H9 (cell line): ENCODE measurements around the gene TGM2. TPM values are rescaled to one million over a fixed set of nuclear protein-coding genes. Genes with fewer than 3 reads are reported as not detected.

Experiments
- DNase-seq: peaks from one replicate; pipeline ENCODE4 v3.0.0-alpha.2; 2017
- H2AFZ ChIP-seq: one replicate; pipeline ENCODE4 v1.6.1; 2013; ENCODE audit warnings: mild to moderate bottlenecking, low read length, control low read depth, moderate library complexity
- H2AK5ac ChIP-seq: 2 replicates; pipeline ENCODE4 v1.6.1; 2013; ENCODE audit warnings: low read length, control low read depth, mixed read lengths; ENCODE audit not compliant: insufficient read length
- H2BK120ac ChIP-seq: one replicate; pipeline ENCODE4 v1.6.1; 2013; ENCODE audit warnings: low read depth, mild to moderate bottlenecking, low read length, control low read depth, inconsistent platforms; ENCODE audit not compliant: poor library complexity, severe bottlenecking
- H2BK12ac ChIP-seq: 2 replicates; pipeline ENCODE4 v1.6.1; 2013; ENCODE audit warnings: low read length, control low read depth, mixed read lengths, low read depth; ENCODE audit not compliant: insufficient read length
- H2BK15ac ChIP-seq: 2 replicates; pipeline ENCODE4 v1.6.1; 2013; ENCODE audit warnings: low read depth, low read length, control low read depth
- H2BK20ac ChIP-seq: one replicate; pipeline ENCODE4 v1.6.1; 2013; ENCODE audit warnings: low read depth, mild to moderate bottlenecking, low read length, control low read depth, inconsistent platforms; ENCODE audit not compliant: poor library complexity, severe bottlenecking
- H2BK5ac ChIP-seq: 2 replicates; pipeline ENCODE4 v1.6.1; 2013; ENCODE audit warnings: low read length, control low read depth, mixed read lengths; ENCODE audit not compliant: insufficient read length
- H3K14ac ChIP-seq: 2 replicates; pipeline ENCODE4 v1.6.1; 2013; ENCODE audit warnings: low read length, control low read depth; ENCODE audit not compliant: insufficient read depth
- H3K18ac ChIP-seq: 2 replicates; pipeline ENCODE4 v1.6.1; 2013; ENCODE audit warnings: low read depth, mild to moderate bottlenecking, mixed read lengths, low read length, control low read depth; ENCODE audit not compliant: insufficient read length
- H3K23ac ChIP-seq: 2 replicates; pipeline ENCODE4 v1.6.1; 2013; ENCODE audit warnings: low read length, control low read depth, mixed read lengths, low read depth; ENCODE audit not compliant: insufficient read length
- H3K23me2 ChIP-seq: 2 replicates; pipeline ENCODE4 v1.6.1; 2013; ENCODE audit warnings: low read depth, mild to moderate bottlenecking, mixed read lengths, low read length, control low read depth; ENCODE audit not compliant: insufficient read length, poor library complexity, severe bottlenecking
- H3K27ac ChIP-seq: 2 replicates; pipeline ENCODE4 v1.5.1; 2013; ENCODE audit warnings: low read length, control low read depth, mixed read lengths, low read depth; ENCODE audit not compliant: insufficient read length
- H3K27me3 ChIP-seq: 2 replicates; pipeline ENCODE4 v1.6.1; 2013; ENCODE audit warnings: low read length, control low read depth, inconsistent platforms; ENCODE audit not compliant: insufficient read depth
- H3K4ac ChIP-seq: 2 replicates; pipeline ENCODE4 v1.6.1; 2013; ENCODE audit warnings: low read depth, mild to moderate bottlenecking, control low read depth, inconsistent platforms, low read length, moderate library complexity
- H3K4me1 ChIP-seq: 2 replicates; pipeline ENCODE4 v1.6.1; 2013; ENCODE audit warnings: low read length, control low read depth, inconsistent platforms; ENCODE audit not compliant: insufficient read depth
- H3K4me2 ChIP-seq: 2 replicates; pipeline ENCODE4 v1.6.1; 2013; ENCODE audit warnings: low read length, control low read depth, mixed read lengths; ENCODE audit not compliant: insufficient read length, insufficient read depth
- H3K56ac ChIP-seq: 2 replicates; pipeline ENCODE4 v1.6.1; 2013; ENCODE audit warnings: low read depth, mild to moderate bottlenecking, mixed read lengths, low read length, control low read depth; ENCODE audit not compliant: insufficient read length
- H3K79me1 ChIP-seq: 2 replicates; pipeline ENCODE4 v1.6.1; 2013; ENCODE audit warnings: low read depth, mild to moderate bottlenecking, moderate library complexity, low read length, control low read depth, inconsistent platforms; ENCODE audit not compliant: insufficient read depth, poor library complexity, severe bottlenecking
- H3K79me2 ChIP-seq: 2 replicates; pipeline ENCODE4 v1.6.1; 2013; ENCODE audit warnings: low read length, control low read depth, inconsistent platforms; ENCODE audit not compliant: insufficient read depth
- H3K9ac ChIP-seq: 2 replicates; pipeline ENCODE4 v1.6.1; 2013; ENCODE audit warnings: low read length, control low read depth, mixed read lengths; ENCODE audit not compliant: insufficient read length; ENCODE audit errors: extremely low read depth
- H3K9me3 ChIP-seq: one replicate; pipeline ENCODE4 v1.6.1; 2013; ENCODE audit warnings: low read depth, low read length, inconsistent platforms; ENCODE audit not compliant: control insufficient read depth
- H3T11ph ChIP-seq: one replicate; pipeline ENCODE4 v1.6.1; 2013; ENCODE audit warnings: mild to moderate bottlenecking, low read length, control low read depth, inconsistent platforms
- H4K20me1 ChIP-seq: one replicate; pipeline ENCODE4 v1.6.1; 2013; ENCODE audit not compliant: control insufficient read depth, insufficient read length, insufficient read depth
- H4K5ac ChIP-seq: 2 replicates; pipeline ENCODE4 v1.6.1; 2013; ENCODE audit warnings: low read depth, mild to moderate bottlenecking, mixed read lengths, low read length, control low read depth; ENCODE audit not compliant: insufficient read length
- H4K8ac ChIP-seq: replicated peaks from 2 replicates; pipeline ENCODE4 v1.6.1; 2013; ENCODE audit warnings: low read length, control low read depth, mixed read lengths, low read depth; ENCODE audit not compliant: insufficient read length
- H4K91ac ChIP-seq: 2 replicates; pipeline ENCODE4 v1.6.1; 2013; ENCODE audit warnings: low read depth, mild to moderate bottlenecking, moderate library complexity, mixed read lengths, low read length, control low read depth; ENCODE audit not compliant: insufficient read length
- H3K27ac Mint-ChIP-seq, 3 experiments: 2 replicates in 2 of 3; 3 replicates in 1 of 3; pipeline ENCODE4 v1.8.0; 2020 to 2021; ENCODE audit warnings: mixed read lengths in 3 of 3, mild to moderate bottlenecking in 1 of 3, moderate library complexity in 1 of 3
- H3K27me3 Mint-ChIP-seq: 2 replicates; pipeline ENCODE4 v1.8.0; 2021; ENCODE audit warnings: low read depth, mild to moderate bottlenecking, moderate library complexity, mixed read lengths
- H3K36me3 Mint-ChIP-seq, 3 experiments: 2 replicates in 2 of 3; 3 replicates in 1 of 3; pipeline ENCODE4 v1.8.0; 2020 to 2021; ENCODE audit warnings: low read depth in 3 of 3, mixed read lengths in 3 of 3; ENCODE audit not compliant: insufficient read depth in 1 of 3
- H3K4me1 Mint-ChIP-seq, 2 experiments: 2 replicates each; pipeline ENCODE4 v1.8.0; 2020; ENCODE audit warnings: mixed read lengths in 2 of 2
- H3K4me3 Mint-ChIP-seq, 2 experiments: 2 replicates in 1 of 2; 3 replicates in 1 of 2; pipeline ENCODE4 v1.8.0; 2020 to 2021; ENCODE audit warnings: mild to moderate bottlenecking in 2 of 2, mixed read lengths in 2 of 2, moderate library complexity in 1 of 2
- H3K9me3 Mint-ChIP-seq, 2 experiments: 2 replicates in 1 of 2; 3 replicates in 1 of 2; pipeline ENCODE4 v1.8.0; 2020; ENCODE audit warnings: mild to moderate bottlenecking in 2 of 2, mixed read lengths in 2 of 2, moderate library complexity in 1 of 2
- WGBS: extraction: QIAGEN DNeasy Blood & Tissue Kit; methylation state at CpG from one replicate; pipeline ENCODE4 v1.1.7; 2013; ENCODE audit warnings: missing lambda C conversion rate, low lambda C conversion rate, mixed read lengths; ENCODE audit not compliant: insufficient read length; ENCODE audit errors: extremely low coverage; 5-methylcytosine and 5-hydroxymethylcytosine counted together
- total RNA-seq: library from RNA; stranded (reverse); gene quantifications from 2 replicates; pipeline ENCODE4 v1.2.1, GENCODE V29; 2021
- TF ChIP-seq, protein P1 (sequence below): fragments of 200-600 bp; sonication (generic); conservative IDR thresholded peaks from 3 replicates; pipeline ENCODE4 v1.8.0; 2021; ENCODE audit warnings: antibody characterized with exemption, mild to moderate bottlenecking

TGM2 gene
- total RNA-seq, 1 experiment from 2014 or later, result 1.1 TPM

DNA sequence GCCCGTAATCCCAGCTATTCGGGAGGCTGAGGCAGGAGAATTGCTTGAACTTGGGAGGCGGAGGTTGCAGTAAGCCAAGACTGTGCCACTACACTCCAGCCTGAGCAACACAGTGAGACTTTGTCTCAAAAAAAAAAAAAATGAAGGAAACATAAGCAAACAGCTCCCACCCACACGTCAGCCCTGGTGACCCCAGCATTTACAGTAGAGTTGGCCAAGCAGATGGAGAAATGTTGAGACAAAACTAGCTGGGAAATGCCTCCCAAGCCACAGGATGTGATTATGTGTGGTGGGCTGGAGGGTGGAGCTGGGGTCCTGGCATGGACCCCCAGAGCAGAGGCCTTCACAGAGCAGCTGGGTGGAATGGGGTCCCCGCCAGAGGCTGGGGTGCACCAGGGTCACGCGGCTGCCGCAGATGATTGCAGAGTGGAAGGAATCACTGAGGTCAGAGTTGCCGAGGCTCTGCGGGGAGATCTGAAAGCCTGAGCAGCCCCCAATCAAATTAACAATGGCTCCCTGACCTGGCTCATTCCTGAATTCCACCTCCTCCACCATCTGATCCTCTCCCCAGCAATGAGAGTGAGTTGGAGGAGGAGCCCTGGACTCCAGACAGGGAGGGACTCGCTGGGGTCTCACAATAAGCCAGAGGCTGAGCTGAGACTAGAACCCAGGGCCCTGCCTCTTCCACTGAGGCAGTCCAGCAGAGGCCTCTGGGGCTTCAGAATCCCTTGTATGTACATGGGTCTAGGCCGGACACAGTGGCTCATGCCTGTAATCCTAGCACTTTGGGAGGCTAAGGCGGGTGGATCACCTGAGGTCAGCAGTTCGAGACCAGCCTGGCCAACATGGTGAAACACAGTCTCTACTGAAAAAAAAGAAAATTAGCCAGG lies 34.7 kb upstream of the TGM2 start:
- H2BK20ac ChIP-seq, result no peak overlapping the region
- H3K9ac ChIP-seq, result no peak overlapping the region
- H3K9me3 ChIP-seq, result no peaks in the 10 kb centered on the region
- no peak overlapping the region for H3K14ac ChIP-seq
- WGBS, result no CpG with 5 or more reads among the region's 14 CpGs
- H3K4me1 Mint-ChIP-seq, result peaks cover 11 to 17% of the 10 kb centered on the region in 2 experiments
- no peak overlapping the region for H4K8ac ChIP-seq
- peaks cover 11% of the 10 kb centered on the region for H3K27me3 Mint-ChIP-seq
- H3K27me3 ChIP-seq, result no peaks in the 10 kb centered on the region
- no peaks in the 10 kb centered on the region for H3K79me2 ChIP-seq
- no peak overlapping the region for H2BK5ac ChIP-seq
- no peak overlapping the region for H4K5ac ChIP-seq
- H3K18ac ChIP-seq, result no peak overlapping the region
- H3K4me3 Mint-ChIP-seq, result no peak overlapping the region
- H3K27ac Mint-ChIP-seq, result no peak overlapping the region
- no peak overlapping the region for H2AK5ac ChIP-seq
- H4K20me1 ChIP-seq, result no peaks in the 10 kb centered on the region
- no peak overlapping the region for H3K4me2 ChIP-seq
- no peak overlapping the region for H3T11ph ChIP-seq
- H2BK12ac ChIP-seq, result no peak overlapping the region
- no peak overlapping the region for H3K23ac ChIP-seq
- no peaks in the 10 kb centered on the region for H3K23me2 ChIP-seq
- H4K91ac ChIP-seq, result no peak overlapping the region
- H3K4ac ChIP-seq, result no peak overlapping the region
- H3K27ac ChIP-seq, result no peak overlapping the region
- no peak overlapping the region for H3K56ac ChIP-seq
- H3K79me1 ChIP-seq, result no peaks in the 10 kb centered on the region
- H2AFZ ChIP-seq, result no peak overlapping the region
- H3K4me1 ChIP-seq, result no peaks in the 10 kb centered on the region
- DNase-seq, result no peak
- H2BK120ac ChIP-seq, result no peak overlapping the region
- no peaks in the 10 kb centered on the region for H3K36me3 Mint-ChIP-seq
- no peak overlapping the region for H2BK15ac ChIP-seq
- H3K9me3 Mint-ChIP-seq, result no peaks in the 10 kb centered on the region
- TF ChIP-seq, protein P1, sequence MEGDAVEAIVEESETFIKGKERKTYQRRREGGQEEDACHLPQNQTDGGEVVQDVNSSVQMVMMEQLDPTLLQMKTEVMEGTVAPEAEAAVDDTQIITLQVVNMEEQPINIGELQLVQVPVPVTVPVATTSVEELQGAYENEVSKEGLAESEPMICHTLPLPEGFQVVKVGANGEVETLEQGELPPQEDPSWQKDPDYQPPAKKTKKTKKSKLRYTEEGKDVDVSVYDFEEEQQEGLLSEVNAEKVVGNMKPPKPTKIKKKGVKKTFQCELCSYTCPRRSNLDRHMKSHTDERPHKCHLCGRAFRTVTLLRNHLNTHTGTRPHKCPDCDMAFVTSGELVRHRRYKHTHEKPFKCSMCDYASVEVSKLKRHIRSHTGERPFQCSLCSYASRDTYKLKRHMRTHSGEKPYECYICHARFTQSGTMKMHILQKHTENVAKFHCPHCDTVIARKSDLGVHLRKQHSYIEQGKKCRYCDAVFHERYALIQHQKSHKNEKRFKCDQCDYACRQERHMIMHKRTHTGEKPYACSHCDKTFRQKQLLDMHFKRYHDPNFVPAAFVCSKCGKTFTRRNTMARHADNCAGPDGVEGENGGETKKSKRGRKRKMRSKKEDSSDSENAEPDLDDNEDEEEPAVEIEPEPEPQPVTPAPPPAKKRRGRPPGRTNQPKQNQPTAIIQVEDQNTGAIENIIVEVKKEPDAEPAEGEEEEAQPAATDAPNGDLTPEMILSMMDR, result no peak
